ENCODE measurements around the gene FAM187B.
"Not testable (repeated sequence)": the region's sequence is repeated elsewhere in the genome, so short reads cannot be mapped to it uniquely, and the experiment has no call there.

The FAM187B gene

GRCh38 chr19:35211545-35212230, 16.9 kb downstream of the FAM187B start:
- DNase-seq = peak; percentile 80

GRCh38 chr19:35209646-35210045, 18.9 kb downstream of the FAM187B start:
- DNase-seq = no peak

GRCh38 chr19:35208121-35208520, 20.4 kb downstream of the FAM187B start:
- DNase-seq = no peak

- DNase-seq = peak; percentile 36
Measured at GRCh38 chr19:35207391-35207871, 21.1 kb downstream of the FAM187B start.

- no peak for DNase-seq
Measured at GRCh38 chr19:35206855-35207254, 21.7 kb downstream of the FAM187B start.

- DNase-seq = peak; percentile 51
Measured at GRCh38 chr19:35206379-35206778, 22.2 kb downstream of the FAM187B start.

GRCh38 chr19:35205733-35206323, 22.7 kb downstream of the FAM187B start:
- DNase-seq = no peak

GRCh38 chr19:35204799-35205732, 23.5 kb downstream of the FAM187B start:
- no peak for DNase-seq

- no peak for DNase-seq
Measured at GRCh38 chr19:35202722-35203688, 25.5 kb downstream of the FAM187B start.

DNA sequence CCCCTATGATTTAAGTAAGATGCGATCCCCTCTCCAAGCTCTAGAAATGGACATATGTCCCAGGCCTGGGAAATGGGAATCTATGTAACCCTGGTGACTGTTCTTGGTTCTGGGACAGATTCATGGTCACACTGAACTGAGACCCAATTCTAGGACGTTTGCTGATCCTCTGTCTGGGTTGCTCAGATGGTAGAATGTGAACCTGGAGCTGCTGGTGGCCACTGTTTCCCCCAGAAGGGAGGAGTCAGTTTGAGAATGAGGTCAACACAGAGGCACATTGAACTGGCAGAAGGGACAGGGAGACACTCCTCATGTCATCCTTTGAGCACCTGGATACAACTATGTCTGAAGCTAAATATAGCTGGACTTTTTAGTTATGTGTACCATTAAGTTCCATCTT, 29.1 kb downstream of the FAM187B start:
- DNase-seq = no peak

- DNase-seq = not testable (repeated sequence)
Measured at GRCh38 chr19:35196861-35197260, 31.7 kb downstream of the FAM187B start.

DNA sequence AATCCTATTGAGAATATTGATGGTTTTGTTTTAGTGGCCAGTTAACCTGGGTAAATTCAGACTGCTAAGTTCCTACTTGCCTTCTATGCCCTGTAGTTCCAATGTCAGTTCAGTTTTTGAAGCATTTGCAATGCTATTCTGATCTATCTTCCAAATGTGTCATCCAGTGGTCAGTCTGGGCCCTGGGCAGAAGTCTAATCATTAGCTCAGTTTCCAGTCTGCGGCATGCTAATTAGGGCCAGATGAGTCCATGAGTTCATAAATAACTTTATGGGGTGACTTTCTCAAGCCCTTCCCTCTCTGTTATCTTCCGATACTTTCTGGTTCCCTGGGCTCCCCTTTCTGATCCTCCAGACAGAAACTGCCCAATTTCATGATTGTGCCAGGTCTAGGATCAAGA, 32.7 kb downstream of the FAM187B start:
- no peak for DNase-seq

GRCh38 chr19:35194012-35194984, 34.2 kb downstream of the FAM187B start:
- no peak for DNase-seq

DNA sequence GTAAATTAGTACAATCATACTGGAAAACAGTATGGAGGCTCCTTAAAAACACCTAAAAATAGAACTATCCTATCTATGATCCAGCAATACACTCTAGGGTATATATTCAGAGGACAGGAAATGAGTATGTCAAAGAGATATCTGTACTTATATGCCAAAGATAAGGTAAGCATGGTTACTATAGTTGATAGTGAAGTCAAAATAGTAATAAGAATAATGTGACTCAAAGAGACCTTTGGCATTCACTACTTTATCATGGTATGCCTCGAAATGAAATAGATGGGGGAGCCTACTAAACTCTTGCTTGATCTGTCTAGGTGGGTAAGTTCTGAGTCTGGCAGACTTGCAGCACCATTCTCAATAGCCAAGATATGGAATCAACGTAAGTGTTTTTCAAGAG, 43.7 kb downstream of the FAM187B start:
- DNase-seq = no peak

DNA sequence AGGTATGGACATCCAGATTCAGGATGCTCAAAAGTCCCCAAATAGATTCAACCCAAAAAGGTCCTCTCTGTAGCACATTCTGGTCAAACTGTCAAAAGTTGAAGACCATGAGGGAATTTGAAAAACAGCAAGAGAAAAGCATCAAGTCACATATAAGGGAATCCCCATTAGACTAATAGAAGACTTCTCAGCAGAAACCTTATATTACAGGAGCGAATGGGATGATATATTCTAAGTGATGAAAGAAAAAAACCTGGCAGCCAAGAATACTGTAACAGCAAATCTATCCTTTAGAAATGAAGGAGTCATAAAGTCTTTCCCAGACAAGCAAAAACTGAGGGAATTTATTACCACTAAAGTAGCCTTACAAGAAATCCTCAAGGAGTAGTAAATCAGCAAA, 44.3 kb downstream of the FAM187B start:
- DNase-seq = no peak

DNA sequence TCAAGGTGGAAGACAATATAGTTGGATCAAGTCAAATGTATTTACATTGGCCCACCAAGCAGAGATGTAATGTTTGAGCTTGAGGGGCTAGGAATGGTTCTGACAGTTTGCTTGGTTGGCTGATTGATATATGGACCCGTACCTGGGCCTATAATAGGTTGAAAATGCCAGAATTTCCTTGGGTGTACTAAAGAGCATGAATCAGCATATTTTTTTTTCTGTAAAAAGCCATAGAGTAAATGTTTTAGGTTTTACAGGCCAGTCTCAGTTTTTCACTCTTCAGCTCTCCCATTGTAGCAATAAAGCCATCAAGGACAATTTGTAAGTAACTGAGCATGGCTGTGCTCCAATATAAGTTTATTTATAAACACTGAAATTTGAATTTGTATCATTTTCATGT, 47.2 kb downstream of the FAM187B start:
- DNase-seq = no peak

- DNase-seq = no peak
Measured at GRCh38 chr19:35179830-35180229, 48.7 kb downstream of the FAM187B start.

DNA sequence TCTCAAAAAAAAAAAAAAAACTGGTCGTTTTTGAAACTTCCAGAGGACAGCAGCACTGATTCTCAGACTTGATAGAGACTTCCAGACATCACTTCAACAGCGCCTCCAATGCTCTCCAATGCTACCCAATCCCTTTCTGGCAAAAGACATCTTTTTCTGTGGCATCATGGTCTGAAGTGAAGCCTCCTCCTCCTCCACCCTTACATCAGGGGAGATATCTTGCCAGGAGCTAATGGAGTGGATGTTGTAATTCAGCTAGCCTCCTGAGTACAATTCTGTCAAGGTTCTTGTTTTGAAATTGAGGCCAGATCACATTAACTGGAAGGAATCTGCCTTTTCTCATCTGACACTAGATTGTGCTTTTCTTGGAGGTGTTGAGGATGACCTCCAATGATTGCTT, 49.8 kb downstream of the FAM187B start:
- no peak for DNase-seq

DNA sequence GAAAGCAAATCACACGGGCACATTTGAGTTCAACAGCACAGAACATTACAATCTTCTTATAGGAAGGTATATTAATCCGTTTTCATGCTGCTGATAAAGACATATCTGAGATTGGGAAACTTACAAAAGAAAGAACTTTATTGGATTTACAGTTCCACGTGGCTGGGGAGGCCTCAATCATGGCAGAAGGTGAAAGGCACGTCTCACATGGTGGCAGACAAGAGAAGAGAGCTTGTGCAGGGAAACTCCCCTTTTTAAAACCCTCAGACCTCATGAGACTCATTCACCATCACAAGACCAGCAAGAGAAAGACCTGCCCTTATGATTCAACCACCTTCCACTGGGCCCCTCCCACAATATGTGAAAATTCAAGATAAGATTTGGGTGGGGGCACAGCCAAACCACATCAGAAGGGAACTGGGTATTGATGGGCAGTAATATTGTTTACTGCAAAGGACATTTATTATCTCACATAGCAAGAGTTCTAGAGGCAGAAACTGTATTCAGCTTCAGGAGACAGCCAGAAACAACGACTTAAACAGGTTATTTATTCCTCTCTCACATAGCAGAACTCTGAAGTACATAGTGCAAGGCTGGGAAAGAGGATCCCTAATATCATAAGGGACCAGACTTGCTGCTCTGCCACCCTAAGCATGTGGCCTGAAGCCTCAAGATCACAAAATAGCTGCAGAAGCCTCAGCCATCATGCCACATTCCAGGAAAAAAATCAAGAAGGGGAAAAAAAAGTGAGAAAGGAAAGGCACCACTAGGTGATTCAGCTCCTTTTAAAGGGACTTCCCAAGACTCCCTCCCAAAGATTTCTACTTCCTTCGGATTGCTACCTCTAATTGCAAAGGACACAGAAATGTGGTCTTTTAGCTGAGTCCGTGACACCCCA, 50.9 kb downstream of the FAM187B start:
- no peak for DNase-seq

DNA sequence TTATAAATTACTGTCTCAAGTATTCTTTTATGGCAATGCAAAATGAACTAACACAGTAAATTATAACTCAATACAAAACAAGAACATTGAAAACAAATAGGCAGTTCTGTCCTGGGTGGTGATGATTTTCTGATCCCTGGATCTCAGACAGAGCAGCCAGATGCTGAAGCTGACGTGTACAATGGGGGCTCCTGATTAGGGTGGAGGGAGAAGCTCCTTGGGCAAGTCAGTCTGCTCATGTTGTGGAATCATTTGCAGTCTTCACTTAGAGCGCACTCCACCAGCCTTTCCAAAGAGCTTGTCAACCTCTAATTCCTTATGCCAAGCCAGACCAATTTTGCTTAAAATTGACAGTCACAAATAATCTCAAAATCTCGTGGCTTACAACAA, 52.4 kb downstream of the FAM187B start:
- no peak for DNase-seq
